Upper lobe of right lung (tissue), 1 donor: ENCODE measurements around the gene RAMP3. TPM values are rescaled to one million over a fixed set of nuclear protein-coding genes. Genes with fewer than 3 reads are reported as not detected.

ENCODE experiments used
- ATAC-seq: fragments of 200-7000 bp; cut with Tn5 transposase; one replicate; pipeline ENCODE4 v1.9.1; 2020; ENCODE audit warnings: mild to moderate bottlenecking, moderate library complexity
- DNase-seq: peaks from one replicate; pipeline ENCODE4 v3.0.0-alpha.2; 2020
- H3K27ac ChIP-seq: fragments of 200-600 bp; one replicate; pipeline ENCODE4 v1.8.0; 2022
- H3K27me3 ChIP-seq: fragments of 200-600 bp; one replicate; pipeline ENCODE4 v1.8.0; 2022; ENCODE audit warnings: mild to moderate bottlenecking
- H3K36me3 ChIP-seq: fragments of 200-600 bp; one replicate; pipeline ENCODE4 v1.8.0; 2022
- H3K4me1 ChIP-seq: fragments of 200-600 bp; one replicate; pipeline ENCODE4 v1.8.0; 2022
- H3K4me3 ChIP-seq: fragments of 200-600 bp; one replicate; pipeline ENCODE4 v1.8.0; 2022; ENCODE audit warnings: mild to moderate bottlenecking
- H3K9me3 ChIP-seq: fragments of 200-600 bp; one replicate; pipeline ENCODE4 v1.8.0; 2022
- CTCF ChIP-seq: fragments of 200-600 bp; IDR thresholded peaks from one replicate; pipeline ENCODE4 v1.8.0; 2022; ENCODE audit warnings: antibody characterized with exemption
- intact Hi-C: fragments of 100-400 bp; cut with DNase I; formaldehyde crosslinking; loops from one replicate; pipeline ENCODE4 v1.11.0; 2022
- total RNA-seq: library from RNA; stranded (reverse); fragmentation: NEBNext Ultra II Directional; extraction: Animal tissue kit (Norgen Biotek cat#: 25700); gene quantifications from one replicate; pipeline ENCODE4 v1.2.1, GENCODE V29; 2021
- donor health status: DM: no; HTN: yes; CAD: no; lungs with severe emphysema.

RAMP3 gene
- total RNA-seq, 1 donor from 2014 or later = 255 TPM

GRCh38 chr7:45224832-45225231 lies 67.2 kb downstream of the RAMP3 start:
- Histone ChIP-seq H3K36me3 (no peaks in the 10 kb centered on the region), H3K4me3 (no peak overlapping the region), H3K27me3 (no peaks in the 10 kb centered on the region), H3K4me1 (no peaks in the 10 kb centered on the region), H3K9me3 (no peaks in the 10 kb centered on the region), H3K27ac (no peak overlapping the region)
- ATAC-seq = peak; percentile 4
- intact Hi-C loops = no loop called here
- no peak for TF ChIP-seq CTCF
- DNase-seq = no peak

DNA sequence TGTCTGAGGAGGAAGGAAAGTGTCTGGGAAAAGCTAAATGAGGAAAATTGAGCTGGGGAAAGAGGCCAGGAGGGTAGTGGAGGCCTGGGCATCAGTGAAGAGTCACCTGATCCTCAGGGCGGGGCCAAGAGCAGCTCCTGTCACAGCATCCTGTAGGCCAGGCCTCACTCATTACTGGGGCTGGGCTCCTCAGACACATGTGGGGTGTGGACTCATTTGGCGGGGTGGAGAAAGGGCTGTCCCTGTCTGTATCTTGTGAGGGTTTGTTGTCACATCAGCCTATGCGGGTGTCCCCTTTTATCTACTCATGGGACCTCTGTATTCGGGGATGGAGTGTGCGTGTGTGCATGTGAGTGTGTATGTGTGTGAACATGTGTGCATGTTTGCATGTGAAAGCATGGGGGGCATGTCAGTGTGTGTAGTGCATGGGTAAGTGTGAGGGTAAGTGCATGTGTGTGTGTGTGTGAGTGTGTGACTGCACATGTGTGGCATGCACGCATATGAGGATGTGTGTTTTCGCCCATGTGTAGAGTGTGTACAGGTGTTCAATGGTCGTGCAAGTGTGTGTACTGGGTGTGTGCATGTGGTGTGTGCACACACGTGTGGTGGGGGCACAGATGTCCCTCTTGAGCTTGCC lies 67.8 kb downstream of the RAMP3 start:
- Histone ChIP-seq H3K9me3 (no peaks in the 10 kb centered on the region), H3K4me1 (no peaks in the 10 kb centered on the region), H3K36me3 (no peaks in the 10 kb centered on the region), H3K4me3 (no peak overlapping the region), H3K27me3 (no peaks in the 10 kb centered on the region), H3K27ac (no peak overlapping the region)
- no peak for DNase-seq
- TF ChIP-seq CTCF = no peak
- intact Hi-C loops = no loop called here
- no peak for ATAC-seq

DNA sequence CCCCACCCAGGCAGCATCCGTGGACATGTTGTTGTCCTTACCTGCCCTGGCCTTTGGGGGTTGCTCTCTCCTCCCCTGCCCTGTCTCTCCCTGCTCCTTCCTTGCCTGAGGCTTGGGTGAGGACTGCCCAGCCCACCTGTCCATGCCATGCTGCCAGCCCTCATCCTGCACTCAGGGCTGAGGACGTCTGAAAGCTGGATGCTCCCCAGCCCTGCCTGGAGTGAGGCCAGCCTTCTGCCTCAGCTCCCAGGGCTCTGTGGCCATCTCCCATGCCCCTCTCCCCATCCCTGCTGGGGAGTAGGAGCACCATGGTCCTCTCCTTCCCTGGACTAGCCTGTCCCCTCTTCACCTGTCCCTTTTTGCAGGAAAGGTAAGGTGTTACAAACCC lies 68.4 kb downstream of the RAMP3 start:
- ATAC-seq (peak; percentile 3), DNase-seq (no peak)
- Histone ChIP-seq H3K27me3 (no peaks in the 10 kb centered on the region), H3K36me3 (no peaks in the 10 kb centered on the region), H3K4me1 (no peaks in the 10 kb centered on the region), H3K27ac (no peak overlapping the region), H3K4me3 (no peak overlapping the region), H3K9me3 (no peaks in the 10 kb centered on the region)
- TF ChIP-seq CTCF = no peak
- intact Hi-C loops = no loop called here

- no peaks in the 10 kb centered on the region for H3K9me3 ChIP-seq
- no peak for TF ChIP-seq CTCF
- H3K27ac ChIP-seq = peak overlapping the region; percentile 42
- peaks cover 4% of the 10 kb centered on the region for H3K4me1 ChIP-seq
- intact Hi-C loops = no loop called here
- ATAC-seq (no peak), DNase-seq (no peak)
- no peak overlapping the region for H3K4me3 ChIP-seq
- H3K27me3 ChIP-seq = peaks cover 3% of the 10 kb centered on the region
- no peaks in the 10 kb centered on the region for H3K36me3 ChIP-seq
Measured at GRCh38 chr7:45229156-45229920, 71.7 kb downstream of the RAMP3 start.

GRCh38 chr7:45230083-45230482 lies 72.5 kb downstream of the RAMP3 start:
- H3K36me3 ChIP-seq = no peaks in the 10 kb centered on the region
- TF ChIP-seq CTCF = no peak
- H3K9me3 ChIP-seq = no peaks in the 10 kb centered on the region
- H3K27me3 ChIP-seq = peaks cover 3% of the 10 kb centered on the region
- DNase-seq (no peak), ATAC-seq (no peak)
- intact Hi-C loops = no loop called here
- peaks cover 4% of the 10 kb centered on the region for H3K4me1 ChIP-seq
- H3K4me3 ChIP-seq = no peak overlapping the region
- no peak overlapping the region for H3K27ac ChIP-seq
